ENCODE measurements around the gene MYEF2. TPM values are rescaled to one million over a fixed set of nuclear protein-coding genes. Genes with fewer than 3 reads are reported as not detected.
A peak's percentile ranks its signal among the peaks of the same experiment; 100 is the strongest.

Gene MYEF2
- total and polyA plus RNA-seq, 2 experiments from 2014 or later = 62.0 to 79.7 TPM

DNA sequence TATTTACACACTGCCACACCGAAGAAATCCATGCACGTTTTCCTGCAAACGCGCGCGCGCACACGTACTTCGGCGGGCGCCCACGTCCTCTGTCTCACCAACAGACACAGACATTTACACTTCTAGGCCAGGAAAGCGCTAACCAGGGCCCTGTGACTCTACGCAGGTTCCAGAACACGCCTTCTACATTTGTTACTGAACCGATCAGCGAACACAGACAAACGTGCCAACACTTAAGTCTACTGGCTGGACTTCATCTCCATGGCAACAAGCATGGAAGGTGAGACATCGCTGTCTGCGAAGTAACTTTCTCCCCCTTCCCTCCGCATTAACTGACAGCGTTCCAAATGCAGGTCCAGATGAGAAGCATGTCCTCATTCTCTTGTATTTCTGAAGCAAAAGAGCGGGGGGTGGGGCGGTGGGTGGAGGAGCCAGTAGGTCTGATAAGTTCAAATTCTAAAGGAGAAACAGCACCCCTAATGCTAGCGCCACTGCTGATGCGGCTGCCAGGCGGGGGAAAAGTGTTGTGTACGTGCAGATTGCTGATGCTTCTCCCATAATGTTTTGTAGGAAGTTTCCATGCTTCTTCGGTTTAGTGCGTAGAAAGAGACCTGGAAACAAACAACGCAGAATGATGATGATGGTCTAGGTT, 13.6 kb upstream of the MYEF2 start, which contains the start of gene CTXN2:
Gene CTXN2, plus strand, starts transcription at position 92 of the 652 bp plus-strand sequence. CDS start 9,636 bp downstream, outside the sequence.
- peak within 1 kb of the TSS; percentile 69 for H3K4me3 ChIP-seq
- no peaks in the 10 kb centered on the region for H3K36me3 ChIP-seq (ENCODE audit: insufficient read depth)
- Mint-ChIP-seq H3K27ac (no peak within 1 kb of the TSS), H3K9me3 (no peaks in the 10 kb centered on the region), H3K36me3 (ENCODE audit: low read depth) (no peaks in the 10 kb centered on the region), H3K27me3 (ENCODE audit: insufficient read depth, low read depth, poor library complexity) (peaks cover 9% of the 10 kb centered on the region), H3K4me3 (peak within 1 kb of the TSS; percentile 85), H3K4me1 (peaks cover 9% of the 10 kb centered on the region; the same call in 2 of the 3 replicates)
- peak; percentile 79 for ATAC-seq
- peak within 1 kb of the TSS; percentile 81; the same call in 1 of the 2 replicates for H2AFZ ChIP-seq
- H3K4me2 ChIP-seq = peak within 1 kb of the TSS; percentile 75
- H3K27me3 ChIP-seq (ENCODE audit: insufficient read depth) = peaks cover 27% of the 10 kb centered on the region
- H3K79me2 ChIP-seq (replicated peaks; ENCODE audit: insufficient read depth) = no peaks in the 10 kb centered on the region
- H3K4me1 ChIP-seq (ENCODE audit: insufficient read depth) = no peaks in the 10 kb centered on the region
- H3F3A ChIP-seq (replicated peaks; ENCODE audit: low read depth) = no peaks in the 10 kb centered on the region
- peak; percentile 63 for DNase-seq (ENCODE audit: low spot score)
- H4K20me1 ChIP-seq (replicated peaks; ENCODE audit: insufficient read depth) = no peaks in the 10 kb centered on the region
- no peak within 1 kb of the TSS for H3K27ac ChIP-seq (ENCODE audit: low read depth)
- H3K9me2 ChIP-seq (ENCODE audit: insufficient read depth) = no peaks in the 10 kb centered on the region
- TF ChIP-seq POLR2AphosphoS5 (IDR thresholded peaks at IDR 0.05; ENCODE audit: low read depth) (no peak), EZH2phosphoT487 (IDR thresholded peaks at IDR 0.05; ENCODE audit: unreplicated experiment) (no peak)
- TF ChIP-seq, protein P1, sequence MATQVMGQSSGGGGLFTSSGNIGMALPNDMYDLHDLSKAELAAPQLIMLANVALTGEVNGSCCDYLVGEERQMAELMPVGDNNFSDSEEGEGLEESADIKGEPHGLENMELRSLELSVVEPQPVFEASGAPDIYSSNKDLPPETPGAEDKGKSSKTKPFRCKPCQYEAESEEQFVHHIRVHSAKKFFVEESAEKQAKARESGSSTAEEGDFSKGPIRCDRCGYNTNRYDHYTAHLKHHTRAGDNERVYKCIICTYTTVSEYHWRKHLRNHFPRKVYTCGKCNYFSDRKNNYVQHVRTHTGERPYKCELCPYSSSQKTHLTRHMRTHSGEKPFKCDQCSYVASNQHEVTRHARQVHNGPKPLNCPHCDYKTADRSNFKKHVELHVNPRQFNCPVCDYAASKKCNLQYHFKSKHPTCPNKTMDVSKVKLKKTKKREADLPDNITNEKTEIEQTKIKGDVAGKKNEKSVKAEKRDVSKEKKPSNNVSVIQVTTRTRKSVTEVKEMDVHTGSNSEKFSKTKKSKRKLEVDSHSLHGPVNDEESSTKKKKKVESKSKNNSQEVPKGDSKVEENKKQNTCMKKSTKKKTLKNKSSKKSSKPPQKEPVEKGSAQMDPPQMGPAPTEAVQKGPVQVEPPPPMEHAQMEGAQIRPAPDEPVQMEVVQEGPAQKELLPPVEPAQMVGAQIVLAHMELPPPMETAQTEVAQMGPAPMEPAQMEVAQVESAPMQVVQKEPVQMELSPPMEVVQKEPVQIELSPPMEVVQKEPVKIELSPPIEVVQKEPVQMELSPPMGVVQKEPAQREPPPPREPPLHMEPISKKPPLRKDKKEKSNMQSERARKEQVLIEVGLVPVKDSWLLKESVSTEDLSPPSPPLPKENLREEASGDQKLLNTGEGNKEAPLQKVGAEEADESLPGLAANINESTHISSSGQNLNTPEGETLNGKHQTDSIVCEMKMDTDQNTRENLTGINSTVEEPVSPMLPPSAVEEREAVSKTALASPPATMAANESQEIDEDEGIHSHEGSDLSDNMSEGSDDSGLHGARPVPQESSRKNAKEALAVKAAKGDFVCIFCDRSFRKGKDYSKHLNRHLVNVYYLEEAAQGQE (IDR thresholded peaks at IDR 0.05; ENCODE audit: unreplicated experiment) = peak; percentile 18

DNA sequence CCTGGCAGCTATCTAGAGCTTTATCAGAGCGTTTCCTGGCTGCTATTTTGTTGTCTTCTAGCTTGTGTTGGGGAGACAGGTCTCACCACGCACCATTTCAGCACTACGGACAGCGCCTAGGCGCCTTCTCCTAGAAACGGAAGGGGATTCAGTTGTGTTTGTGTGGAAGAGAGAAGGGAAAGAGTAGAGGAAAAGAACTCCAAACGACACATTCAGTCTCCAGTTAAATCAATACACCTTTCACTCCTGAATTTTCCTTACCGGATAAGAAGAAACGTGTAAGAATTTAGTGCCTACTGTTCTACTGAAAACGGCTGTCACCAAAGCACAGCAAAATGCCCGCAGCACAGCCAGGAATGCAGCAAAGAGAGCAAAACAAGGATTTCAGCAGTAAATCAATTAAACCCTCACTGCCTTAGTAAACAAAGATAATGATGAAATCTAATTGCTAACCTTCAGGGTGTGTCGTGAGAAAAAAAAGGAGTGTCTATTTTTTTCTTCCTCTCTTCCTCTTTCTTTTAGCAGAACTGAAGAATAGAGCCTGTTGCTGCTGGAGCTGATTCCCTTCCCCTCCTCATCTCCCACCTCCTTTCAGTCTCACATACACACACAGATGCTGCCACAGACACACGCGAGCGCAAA, 13.0 kb upstream of the MYEF2 start:
- ATAC-seq (peak; percentile 97), DNase-seq (ENCODE audit: low spot score) (peak; percentile 95)
- Histone ChIP-seq H3K36me3 (ENCODE audit: insufficient read depth) (no peaks in the 10 kb centered on the region), H3K4me1 (ENCODE audit: insufficient read depth) (no peaks in the 10 kb centered on the region), H3K27ac (ENCODE audit: low read depth) (no peak overlapping the region), H3K27me3 (ENCODE audit: insufficient read depth) (peaks cover 27% of the 10 kb centered on the region), H3F3A (replicated peaks; ENCODE audit: low read depth) (no peaks in the 10 kb centered on the region), H3K4me3 (peak overlapping the region; percentile 69), H4K20me1 (replicated peaks; ENCODE audit: insufficient read depth) (no peaks in the 10 kb centered on the region), H2AFZ (peak overlapping the region; percentile 81; the same call in 1 of the 2 replicates), H3K79me2 (replicated peaks; ENCODE audit: insufficient read depth) (no peaks in the 10 kb centered on the region), H3K4me2 (peak overlapping the region; percentile 75), H3K9me2 (ENCODE audit: insufficient read depth) (no peaks in the 10 kb centered on the region)
- H3K36me3 Mint-ChIP-seq (ENCODE audit: low read depth) = no peaks in the 10 kb centered on the region
- H3K4me3 Mint-ChIP-seq = peak overlapping the region; percentile 85
- H3K4me1 Mint-ChIP-seq = peaks cover 9% of the 10 kb centered on the region; the same call in 2 of the 3 replicates
- peaks cover 9% of the 10 kb centered on the region for H3K27me3 Mint-ChIP-seq (ENCODE audit: insufficient read depth, low read depth, poor library complexity)
- H3K27ac Mint-ChIP-seq = no peak overlapping the region
- H3K9me3 Mint-ChIP-seq = no peaks in the 10 kb centered on the region
- TF ChIP-seq, protein P2, sequence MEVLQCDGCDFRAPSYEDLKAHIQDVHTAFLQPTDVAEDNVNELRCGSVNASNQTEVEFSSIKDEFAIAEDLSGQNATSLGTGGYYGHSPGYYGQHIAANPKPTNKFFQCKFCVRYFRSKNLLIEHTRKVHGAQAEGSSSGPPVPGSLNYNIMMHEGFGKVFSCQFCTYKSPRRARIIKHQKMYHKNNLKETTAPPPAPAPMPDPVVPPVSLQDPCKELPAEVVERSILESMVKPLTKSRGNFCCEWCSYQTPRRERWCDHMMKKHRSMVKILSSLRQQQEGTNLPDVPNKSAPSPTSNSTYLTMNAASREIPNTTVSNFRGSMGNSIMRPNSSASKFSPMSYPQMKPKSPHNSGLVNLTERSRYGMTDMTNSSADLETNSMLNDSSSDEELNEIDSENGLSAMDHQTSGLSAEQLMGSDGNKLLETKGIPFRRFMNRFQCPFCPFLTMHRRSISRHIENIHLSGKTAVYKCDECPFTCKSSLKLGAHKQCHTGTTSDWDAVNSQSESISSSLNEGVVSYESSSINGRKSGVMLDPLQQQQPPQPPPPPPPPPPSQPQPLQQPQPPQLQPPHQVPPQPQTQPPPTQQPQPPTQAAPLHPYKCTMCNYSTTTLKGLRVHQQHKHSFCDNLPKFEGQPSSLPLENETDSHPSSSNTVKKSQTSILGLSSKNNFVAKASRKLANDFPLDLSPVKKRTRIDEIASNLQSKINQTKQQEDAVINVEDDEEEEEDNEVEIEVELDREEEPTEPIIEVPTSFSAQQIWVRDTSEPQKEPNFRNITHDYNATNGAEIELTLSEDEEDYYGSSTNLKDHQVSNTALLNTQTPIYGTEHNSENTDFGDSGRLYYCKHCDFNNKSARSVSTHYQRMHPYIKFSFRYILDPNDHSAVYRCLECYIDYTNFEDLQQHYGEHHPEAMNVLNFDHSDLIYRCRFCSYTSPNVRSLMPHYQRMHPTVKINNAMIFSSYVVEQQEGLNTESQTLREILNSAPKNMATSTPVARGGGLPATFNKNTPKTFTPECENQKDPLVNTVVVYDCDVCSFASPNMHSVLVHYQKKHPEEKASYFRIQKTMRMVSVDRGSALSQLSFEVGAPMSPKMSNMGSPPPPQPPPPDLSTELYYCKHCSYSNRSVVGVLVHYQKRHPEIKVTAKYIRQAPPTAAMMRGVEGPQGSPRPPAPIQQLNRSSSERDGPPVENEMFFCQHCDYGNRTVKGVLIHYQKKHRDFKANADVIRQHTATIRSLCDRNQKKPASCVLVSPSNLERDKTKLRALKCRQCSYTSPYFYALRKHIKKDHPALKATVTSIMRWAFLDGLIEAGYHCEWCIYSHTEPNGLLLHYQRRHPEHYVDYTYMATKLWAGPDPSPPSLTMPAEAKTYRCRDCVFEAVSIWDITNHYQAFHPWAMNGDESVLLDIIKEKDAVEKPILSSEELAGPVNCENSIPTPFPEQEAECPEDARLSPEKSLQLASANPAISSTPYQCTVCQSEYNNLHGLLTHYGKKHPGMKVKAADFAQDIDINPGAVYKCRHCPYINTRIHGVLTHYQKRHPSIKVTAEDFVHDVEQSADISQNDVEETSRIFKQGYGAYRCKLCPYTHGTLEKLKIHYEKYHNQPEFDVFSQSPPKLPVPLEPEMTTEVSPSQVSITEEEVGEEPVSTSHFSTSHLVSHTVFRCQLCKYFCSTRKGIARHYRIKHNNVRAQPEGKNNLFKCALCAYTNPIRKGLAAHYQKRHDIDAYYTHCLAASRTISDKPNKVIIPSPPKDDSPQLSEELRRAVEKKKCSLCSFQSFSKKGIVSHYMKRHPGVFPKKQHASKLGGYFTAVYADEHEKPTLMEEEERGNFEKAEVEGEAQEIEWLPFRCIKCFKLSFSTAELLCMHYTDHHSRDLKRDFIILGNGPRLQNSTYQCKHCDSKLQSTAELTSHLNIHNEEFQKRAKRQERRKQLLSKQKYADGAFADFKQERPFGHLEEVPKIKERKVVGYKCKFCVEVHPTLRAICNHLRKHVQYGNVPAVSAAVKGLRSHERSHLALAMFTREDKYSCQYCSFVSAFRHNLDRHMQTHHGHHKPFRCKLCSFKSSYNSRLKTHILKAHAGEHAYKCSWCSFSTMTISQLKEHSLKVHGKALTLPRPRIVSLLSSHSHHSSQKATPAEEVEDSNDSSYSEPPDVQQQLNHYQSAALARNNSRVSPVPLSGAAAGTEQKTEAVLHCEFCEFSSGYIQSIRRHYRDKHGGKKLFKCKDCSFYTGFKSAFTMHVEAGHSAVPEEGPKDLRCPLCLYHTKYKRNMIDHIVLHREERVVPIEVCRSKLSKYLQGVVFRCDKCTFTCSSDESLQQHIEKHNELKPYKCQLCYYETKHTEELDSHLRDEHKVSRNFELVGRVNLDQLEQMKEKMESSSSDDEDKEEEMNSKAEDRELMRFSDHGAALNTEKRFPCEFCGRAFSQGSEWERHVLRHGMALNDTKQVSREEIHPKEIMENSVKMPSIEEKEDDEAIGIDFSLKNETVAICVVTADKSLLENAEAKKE (CRISPR knock-in tag; IDR thresholded peaks at IDR 0.05) = no peak
- TF ChIP-seq CREB1 (CRISPR knock-in tag; IDR thresholded peaks at IDR 0.05; ENCODE audit: low read depth) (no peak), STAT1 (IDR thresholded peaks at IDR 0.05; ENCODE audit: unreplicated experiment) (no peak), EZH2phosphoT487 (IDR thresholded peaks at IDR 0.05; ENCODE audit: unreplicated experiment) (no peak)

Data from GM23338 (cell line).